Measurements from ENCODE around the gene CETP.

- TF ChIP-seq, protein P1, sequence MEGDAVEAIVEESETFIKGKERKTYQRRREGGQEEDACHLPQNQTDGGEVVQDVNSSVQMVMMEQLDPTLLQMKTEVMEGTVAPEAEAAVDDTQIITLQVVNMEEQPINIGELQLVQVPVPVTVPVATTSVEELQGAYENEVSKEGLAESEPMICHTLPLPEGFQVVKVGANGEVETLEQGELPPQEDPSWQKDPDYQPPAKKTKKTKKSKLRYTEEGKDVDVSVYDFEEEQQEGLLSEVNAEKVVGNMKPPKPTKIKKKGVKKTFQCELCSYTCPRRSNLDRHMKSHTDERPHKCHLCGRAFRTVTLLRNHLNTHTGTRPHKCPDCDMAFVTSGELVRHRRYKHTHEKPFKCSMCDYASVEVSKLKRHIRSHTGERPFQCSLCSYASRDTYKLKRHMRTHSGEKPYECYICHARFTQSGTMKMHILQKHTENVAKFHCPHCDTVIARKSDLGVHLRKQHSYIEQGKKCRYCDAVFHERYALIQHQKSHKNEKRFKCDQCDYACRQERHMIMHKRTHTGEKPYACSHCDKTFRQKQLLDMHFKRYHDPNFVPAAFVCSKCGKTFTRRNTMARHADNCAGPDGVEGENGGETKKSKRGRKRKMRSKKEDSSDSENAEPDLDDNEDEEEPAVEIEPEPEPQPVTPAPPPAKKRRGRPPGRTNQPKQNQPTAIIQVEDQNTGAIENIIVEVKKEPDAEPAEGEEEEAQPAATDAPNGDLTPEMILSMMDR (conservative IDR thresholded peaks at IDR 0.05 in 1 of 2, IDR thresholded peaks at IDR 0.05 in 1 of 2; ENCODE audit: extremely low read depth in 1 of 2, insufficient read depth in 1 of 2, low read depth in 1 of 2, low read length in 2 of 2): no peak
- no peak for TF ChIP-seq EZH2 (IDR thresholded peaks at IDR 0.05; ENCODE audit: borderline replicate concordance, low read length)
Measured at GRCh38 chr16:56918467-56919012, 43.2 kb upstream of the CETP start.

Measured in mammary epithelial cell (primary cell).